HG03439 (cell line): ENCODE measurements around the gene C4BPA.

Experiments
- ATAC-seq: cut with Tn5 transposase; IDR thresholded peaks from one replicate; pipeline ENCODE4 v1.9.1; 2021; ENCODE audit warnings: mild to moderate bottlenecking, moderate library complexity; ENCODE audit not compliant: unreplicated experiment

Gene C4BPA

GRCh38 chr1:207112616-207113296 lies 8.7 kb downstream of the C4BPA start:
- ATAC-seq, result no peak

- no peak for ATAC-seq
These were observed 11.2 kb downstream of the C4BPA start for GRCh38 chr1:207115269-207115668.

GRCh38 chr1:207124389-207124788 lies 20.4 kb downstream of the C4BPA start:
- ATAC-seq, result no peak

GRCh38 chr1:207128336-207128921 lies 24.4 kb downstream of the C4BPA start:
- ATAC-seq, result no peak

- no peak for ATAC-seq
These were observed 25.0 kb downstream of the C4BPA start for GRCh38 chr1:207129053-207129452.

- no peak for ATAC-seq
These were observed 26.4 kb downstream of the C4BPA start for GRCh38 chr1:207130252-207131036.

GRCh38 chr1:207131163-207131562 lies 27.1 kb downstream of the C4BPA start:
- ATAC-seq, result no peak

GRCh38 chr1:207134581-207134980 lies 30.5 kb downstream of the C4BPA start:
- no peak for ATAC-seq

GRCh38 chr1:207139616-207140015 lies 35.6 kb downstream of the C4BPA start:
- ATAC-seq, result no peak

- ATAC-seq, result no peak
These were observed 36.5 kb downstream of the C4BPA start for GRCh38 chr1:207140536-207140935.

- no peak for ATAC-seq
These were observed 41.5 kb downstream of the C4BPA start for GRCh38 chr1:207145401-207146058.

- ATAC-seq, result no peak
These were observed 47.9 kb downstream of the C4BPA start for GRCh38 chr1:207151920-207152319.

GRCh38 chr1:207152792-207153468 lies 48.9 kb downstream of the C4BPA start:
- ATAC-seq, result no peak

GRCh38 chr1:207155028-207155427 lies 51.0 kb downstream of the C4BPA start:
- ATAC-seq, result no peak

GRCh38 chr1:207156095-207156494 lies 52.1 kb downstream of the C4BPA start:
- ATAC-seq, result no peak

GRCh38 chr1:207156826-207157225 lies 52.8 kb downstream of the C4BPA start:
- ATAC-seq, result no peak

GRCh38 chr1:207164086-207164485 lies 60.1 kb downstream of the C4BPA start:
- no peak for ATAC-seq

- ATAC-seq, result no peak
These were observed 68.3 kb downstream of the C4BPA start for GRCh38 chr1:207172321-207172720.

- ATAC-seq, result no peak
These were observed 68.9 kb downstream of the C4BPA start for GRCh38 chr1:207172885-207173284.

- ATAC-seq, result no peak
These were observed 69.4 kb downstream of the C4BPA start for GRCh38 chr1:207173396-207173795.

- ATAC-seq, result no peak
These were observed 70.9 kb downstream of the C4BPA start for GRCh38 chr1:207174913-207175312.
